Activated T-cell treated with anti-CD3 and anti-CD28 coated beads, Interleukin-2, amount 50 U/mL, for 1 hour (primary cell): Measurements from ENCODE around the gene HCRTR1.

Experiments used
- DNase-seq: peaks from one replicate; pipeline ENCODE4 v3.0.0-alpha.2; 2020

The HCRTR1 gene

GRCh38 chr1:31668303-31668883, 50.9 kb downstream of the HCRTR1 start:
- no peak for DNase-seq

GRCh38 chr1:31669433-31669785, 51.9 kb downstream of the HCRTR1 start:
- no peak for DNase-seq

- DNase-seq: peak; percentile 41
These were observed 52.5 kb downstream of the HCRTR1 start for GRCh38 chr1:31669786-31670592.

GRCh38 chr1:31670593-31670964, 53.1 kb downstream of the HCRTR1 start:
- no peak for DNase-seq

- no peak for DNase-seq
These were observed 53.7 kb downstream of the HCRTR1 start for GRCh38 chr1:31671147-31671546.

GRCh38 chr1:31671561-31672201, 54.2 kb downstream of the HCRTR1 start:
- DNase-seq: no peak

- DNase-seq: no peak
These were observed 55.5 kb downstream of the HCRTR1 start for GRCh38 chr1:31672986-31673385.

- no peak for DNase-seq
These were observed 55.9 kb downstream of the HCRTR1 start for GRCh38 chr1:31673433-31673832.

GRCh38 chr1:31674626-31675025, 57.1 kb downstream of the HCRTR1 start:
- no peak for DNase-seq

GRCh38 chr1:31675161-31675560, 57.7 kb downstream of the HCRTR1 start:
- no peak for DNase-seq

GRCh38 chr1:31675756-31676155, 58.3 kb downstream of the HCRTR1 start:
- no peak for DNase-seq
